OCI-LY1 (cell line): ENCODE measurements around the gene LYL1.

Experiments used
- H2AFZ ChIP-seq: fragments of 200-600 bp; sonication (generic), shearing (Covaris generic); 2 replicates; pipeline ENCODE4 v1.6.0; 2014; ENCODE audit warnings: antibody characterized with exemption, mild to moderate bottlenecking, low read length
- H3F3A ChIP-seq: fragments of 200-600 bp; sonication (generic), shearing (Covaris generic); 2 replicates; pipeline ENCODE4 v1.6.0; 2014; ENCODE audit warnings: mild to moderate bottlenecking, antibody characterized with exemption, low read length, moderate library complexity; ENCODE audit not compliant: insufficient read depth
- H3K27ac ChIP-seq: fragments of 200-600 bp; sonication (generic); 2 replicates; pipeline ENCODE4 v1.5.1; 2014; ENCODE audit warnings: low read length, mixed run types, mild to moderate bottlenecking, low read depth; ENCODE audit not compliant: poor library complexity, severe bottlenecking
- H3K27me3 ChIP-seq: fragments of 200-600 bp; sonication (generic); 2 replicates; pipeline ENCODE4 v1.6.0; 2014; ENCODE audit warnings: antibody characterized with exemption, mild to moderate bottlenecking, low read length, moderate library complexity; ENCODE audit not compliant: insufficient read depth
- H3K36me3 ChIP-seq: fragments of 200-600 bp; sonication (generic); 2 replicates; pipeline ENCODE4 v1.6.1; 2014; ENCODE audit warnings: mild to moderate bottlenecking, antibody characterized with exemption, low read length, moderate library complexity, mixed read lengths; ENCODE audit not compliant: insufficient read depth
- H3K4me1 ChIP-seq: fragments of 200-600 bp; sonication (generic); 2 replicates; pipeline ENCODE4 v1.5.1; 2014; ENCODE audit warnings: mild to moderate bottlenecking, low read length, moderate library complexity; ENCODE audit not compliant: insufficient read depth, severe bottlenecking
- H3K4me2 ChIP-seq: fragments of 200-600 bp; sonication (generic), shearing (Covaris generic); 2 replicates; pipeline ENCODE4 v1.6.1; 2014; ENCODE audit warnings: low read length
- H3K4me3 ChIP-seq: fragments of 200-600 bp; sonication (generic); 2 replicates; pipeline ENCODE4 v1.5.1; 2014; ENCODE audit warnings: low read length, low read depth, mild to moderate bottlenecking, mixed read lengths; ENCODE audit not compliant: poor library complexity, severe bottlenecking
- H3K79me2 ChIP-seq: fragments of 200-600 bp; shearing (Covaris generic); 2 replicates; pipeline ENCODE4 v1.6.1; 2016; ENCODE audit warnings: mixed run types, low read length, mixed read lengths; ENCODE audit not compliant: insufficient read depth
- H3K9ac ChIP-seq: fragments of 200-600 bp; sonication (generic), shearing (Covaris generic); 2 replicates; pipeline ENCODE4 v1.6.1; 2014; ENCODE audit warnings: mild to moderate bottlenecking, low read length, mixed read lengths
- H3K9me2 ChIP-seq: fragments of 200-600 bp; sonication (generic), shearing (Covaris generic); 2 replicates; pipeline ENCODE4 v1.6.1; 2014; ENCODE audit warnings: low read depth, mild to moderate bottlenecking, low read length, mixed read lengths
- H3K9me3 ChIP-seq: fragments of 200-600 bp; shearing (Covaris generic); 2 replicates; pipeline ENCODE4 v1.6.1; 2014; ENCODE audit warnings: low read length, mixed read lengths
- H4K20me1 ChIP-seq: fragments of 200-600 bp; sonication (generic), shearing (Covaris generic); 2 replicates; pipeline ENCODE4 v1.6.0; 2016; ENCODE audit warnings: mild to moderate bottlenecking, low read length; ENCODE audit not compliant: insufficient read depth
- EZH2 ChIP-seq: fragments of 200-600 bp; sonication (generic), shearing (Covaris generic); IDR thresholded peaks from 2 replicates; pipeline ENCODE4 v1.8.0; 2017; ENCODE audit warnings: borderline replicate concordance, mixed run types, mild to moderate bottlenecking, antibody characterized with exemption, low read length, moderate library complexity, mixed read lengths
- TF ChIP-seq, protein P1 (sequence below): fragments of 200-600 bp; sonication (generic), shearing (Covaris generic); IDR thresholded peaks from 2 replicates; pipeline ENCODE4 v1.5.1; 2017; ENCODE audit warnings: mild to moderate bottlenecking, antibody characterized with exemption, low read length, moderate library complexity, mixed read lengths

Gene LYL1

DNA sequence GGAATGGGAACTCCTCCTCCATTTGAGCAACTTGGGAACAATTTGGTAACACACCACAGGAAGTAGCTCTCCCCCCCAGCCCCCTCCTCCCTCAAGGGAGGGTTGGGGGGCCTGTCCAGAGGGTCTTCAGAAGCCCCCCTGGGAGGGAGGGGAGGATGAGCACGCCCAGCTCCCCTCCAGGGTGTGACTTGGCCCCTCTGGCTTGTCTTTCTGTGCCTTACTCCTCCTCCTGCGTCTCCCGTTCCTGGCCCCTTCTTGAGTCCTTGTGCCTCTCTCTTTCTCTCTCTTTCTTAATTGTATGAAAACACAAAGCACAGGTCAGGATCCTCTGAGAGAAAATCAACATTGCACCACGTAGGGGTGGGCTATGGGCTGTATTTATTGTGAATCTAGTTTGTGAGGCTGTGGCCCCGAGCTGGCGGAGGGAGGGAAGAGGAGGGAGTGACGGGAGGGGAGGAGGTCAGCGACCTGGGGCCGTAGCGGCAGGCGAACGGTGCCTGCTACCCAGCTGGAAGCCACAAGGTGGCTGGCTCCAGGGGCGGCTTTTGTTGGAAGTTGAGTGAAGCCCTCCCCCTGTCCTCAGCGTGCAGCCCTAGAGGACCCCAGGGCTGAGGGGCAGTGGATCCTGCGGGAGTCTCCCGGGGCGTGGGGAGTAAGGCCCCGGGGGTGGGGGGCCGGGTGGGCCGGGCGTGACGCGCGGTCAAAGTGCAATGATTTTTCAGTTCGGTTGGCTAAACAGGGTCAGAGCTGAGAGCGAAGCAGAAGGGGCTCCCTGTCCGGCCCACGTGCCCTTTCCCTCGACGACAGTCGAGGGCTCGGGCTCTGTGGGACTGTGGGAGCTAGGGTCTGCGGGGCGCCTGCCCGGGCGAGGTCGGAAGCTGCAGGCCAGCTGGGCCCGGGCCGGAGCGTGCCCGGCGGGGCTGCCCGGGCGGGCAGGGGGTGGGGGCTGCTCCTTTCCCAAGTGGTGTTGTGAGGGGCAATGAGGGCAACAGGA lies 6.4 kb downstream of the LYL1 start:
- Histone ChIP-seq H3K27me3 (peaks cover 11% of the 10 kb centered on the region), H3K9me3 (no peaks in the 10 kb centered on the region), H3K9ac (no peak overlapping the region), H3K79me2 (no peaks in the 10 kb centered on the region), H3K27ac (no peak overlapping the region), H4K20me1 (no peaks in the 10 kb centered on the region), H3K4me2 (no peak overlapping the region; the same call in 1 of the 2 replicates), H3K4me3 (no peak overlapping the region), H2AFZ (no peak overlapping the region), H3K9me2 (no peaks in the 10 kb centered on the region), H3K36me3 (peaks cover 11% of the 10 kb centered on the region; the same call in 1 of the 2 replicates), H3F3A (no peaks in the 10 kb centered on the region), H3K4me1 (peaks cover 33% of the 10 kb centered on the region)
- no peak for TF ChIP-seq EZH2
- TF ChIP-seq, protein P1, sequence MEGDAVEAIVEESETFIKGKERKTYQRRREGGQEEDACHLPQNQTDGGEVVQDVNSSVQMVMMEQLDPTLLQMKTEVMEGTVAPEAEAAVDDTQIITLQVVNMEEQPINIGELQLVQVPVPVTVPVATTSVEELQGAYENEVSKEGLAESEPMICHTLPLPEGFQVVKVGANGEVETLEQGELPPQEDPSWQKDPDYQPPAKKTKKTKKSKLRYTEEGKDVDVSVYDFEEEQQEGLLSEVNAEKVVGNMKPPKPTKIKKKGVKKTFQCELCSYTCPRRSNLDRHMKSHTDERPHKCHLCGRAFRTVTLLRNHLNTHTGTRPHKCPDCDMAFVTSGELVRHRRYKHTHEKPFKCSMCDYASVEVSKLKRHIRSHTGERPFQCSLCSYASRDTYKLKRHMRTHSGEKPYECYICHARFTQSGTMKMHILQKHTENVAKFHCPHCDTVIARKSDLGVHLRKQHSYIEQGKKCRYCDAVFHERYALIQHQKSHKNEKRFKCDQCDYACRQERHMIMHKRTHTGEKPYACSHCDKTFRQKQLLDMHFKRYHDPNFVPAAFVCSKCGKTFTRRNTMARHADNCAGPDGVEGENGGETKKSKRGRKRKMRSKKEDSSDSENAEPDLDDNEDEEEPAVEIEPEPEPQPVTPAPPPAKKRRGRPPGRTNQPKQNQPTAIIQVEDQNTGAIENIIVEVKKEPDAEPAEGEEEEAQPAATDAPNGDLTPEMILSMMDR = no peak

DNA sequence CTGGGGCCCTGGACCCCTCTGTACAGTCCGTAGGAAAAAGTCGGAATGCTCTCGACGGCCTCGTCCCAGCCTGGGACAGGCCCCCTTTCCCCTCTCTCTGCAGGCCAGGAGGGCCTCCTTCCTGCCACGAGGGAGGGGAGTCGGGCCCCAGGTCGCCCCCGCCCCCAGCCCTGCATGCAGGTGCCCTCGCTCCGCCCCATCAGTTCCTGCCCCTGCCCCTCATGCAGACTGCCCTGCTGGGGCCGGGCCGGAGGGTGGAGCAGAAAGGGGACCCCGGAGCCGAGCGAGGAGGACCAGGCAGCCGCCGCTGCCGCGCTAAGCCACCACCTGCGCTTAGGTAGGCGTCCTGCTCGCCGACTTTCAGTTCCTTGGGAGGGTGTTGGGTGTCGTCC lies 7.3 kb downstream of the LYL1 start:
- Histone ChIP-seq H3K36me3 (peaks cover 11% of the 10 kb centered on the region; the same call in 1 of the 2 replicates), H3F3A (no peaks in the 10 kb centered on the region), H3K4me2 (no peak overlapping the region; the same call in 1 of the 2 replicates), H3K9me3 (no peaks in the 10 kb centered on the region), H3K4me3 (no peak overlapping the region), H3K9ac (no peak overlapping the region), H3K4me1 (peaks cover 28% of the 10 kb centered on the region), H3K79me2 (no peaks in the 10 kb centered on the region), H4K20me1 (no peaks in the 10 kb centered on the region), H2AFZ (no peak overlapping the region), H3K9me2 (no peaks in the 10 kb centered on the region), H3K27me3 (peaks cover 14% of the 10 kb centered on the region), H3K27ac (no peak overlapping the region)
- TF ChIP-seq, protein P1 = no peak
- no peak for TF ChIP-seq EZH2

DNA sequence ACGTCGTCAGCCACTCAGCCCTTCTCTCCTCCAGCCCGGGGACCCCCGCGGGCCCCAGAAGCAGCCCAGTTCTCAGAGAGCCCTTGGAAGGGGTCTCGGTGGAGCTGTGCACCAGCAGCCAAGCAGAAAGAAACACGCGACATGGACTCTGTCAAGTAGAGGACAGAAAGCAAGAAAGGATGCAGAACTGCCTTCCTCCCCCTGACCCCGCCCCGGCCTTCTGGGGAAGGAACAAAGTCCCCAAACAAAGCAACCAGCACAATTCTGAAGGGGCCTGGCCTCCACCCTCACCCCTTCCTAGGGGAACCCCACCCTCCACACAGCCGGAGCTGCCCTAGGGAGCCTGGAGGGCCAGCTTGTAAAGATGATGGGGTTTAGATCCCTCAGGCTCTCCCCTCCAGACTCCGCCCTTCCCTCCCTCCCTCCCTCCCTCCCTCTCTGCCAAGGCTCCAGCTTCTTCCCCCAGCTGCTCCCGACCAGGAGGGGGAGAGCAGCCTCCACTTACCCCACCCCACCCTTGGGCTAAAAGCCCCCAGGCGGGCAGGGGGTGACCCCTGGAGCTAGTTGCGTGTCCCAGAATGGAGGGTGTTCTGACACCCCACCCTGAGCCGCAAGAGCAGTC lies 7.8 kb downstream of the LYL1 start:
- Histone ChIP-seq H2AFZ (no peak overlapping the region), H3K4me2 (no peak overlapping the region), H3K27ac (no peak overlapping the region)

More for the DNA sequence above, 7.8 kb downstream of the LYL1 start:
- H3F3A ChIP-seq = no peaks in the 10 kb centered on the region
- H3K4me3 ChIP-seq = no peak overlapping the region
- H3K79me2 ChIP-seq = no peaks in the 10 kb centered on the region
- H3K9ac ChIP-seq = no peak overlapping the region
- H3K27me3 ChIP-seq = peaks cover 18% of the 10 kb centered on the region
- H3K9me3 ChIP-seq = no peaks in the 10 kb centered on the region
- peaks cover 23% of the 10 kb centered on the region for H3K4me1 ChIP-seq
- H3K9me2 ChIP-seq = no peaks in the 10 kb centered on the region
- TF ChIP-seq EZH2 = no peak
- TF ChIP-seq, protein P1 = no peak
- peaks cover 7% of the 10 kb centered on the region; the same call in 1 of the 2 replicates for H3K36me3 ChIP-seq
- H4K20me1 ChIP-seq = no peaks in the 10 kb centered on the region
